ENCODE measurements around the gene TEX14.
"Not testable (repeated sequence)": the region's sequence is repeated elsewhere in the genome, so short reads cannot be mapped to it uniquely, and the experiment has no call there.

Gene TEX14

DNA sequence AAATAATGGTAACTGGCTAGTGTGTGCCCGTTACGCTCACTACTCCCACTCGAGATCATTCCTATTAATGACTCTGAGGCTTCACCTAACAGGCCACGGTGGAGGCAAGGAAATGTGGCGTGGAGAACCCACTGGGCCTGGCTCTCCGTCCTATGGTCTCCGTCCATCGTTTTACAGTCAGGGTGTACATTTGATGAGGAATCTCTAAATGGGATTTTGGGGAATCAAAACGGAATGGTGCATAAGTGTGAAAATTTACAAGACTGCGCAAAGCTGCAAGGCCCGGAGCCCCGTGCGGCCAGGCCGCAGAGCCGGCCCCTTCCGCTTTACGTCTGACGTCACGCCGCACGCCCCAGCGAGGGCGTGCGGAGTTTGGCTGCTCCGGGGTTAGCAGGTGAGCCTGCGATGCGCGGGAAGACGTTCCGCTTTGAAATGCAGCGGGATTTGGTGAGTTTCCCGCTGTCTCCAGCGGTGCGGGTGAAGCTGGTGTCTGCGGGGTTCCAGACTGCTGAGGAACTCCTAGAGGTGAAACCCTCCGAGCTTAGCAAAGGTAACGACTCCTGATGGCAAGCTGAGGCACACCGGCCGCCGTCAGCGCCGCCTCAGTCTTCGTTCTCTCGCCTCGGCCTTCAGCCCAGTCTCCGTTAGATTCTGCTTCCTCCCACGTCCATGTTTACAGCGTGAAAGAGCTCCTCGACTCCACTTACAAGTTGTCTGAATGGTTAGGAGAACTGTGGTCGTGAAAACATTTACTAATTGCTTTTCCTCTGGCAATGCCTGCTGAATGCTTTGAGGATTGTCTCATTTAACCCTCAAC lies 602 bp upstream of the TEX14 start, which contains the start of gene RAD51C:
RAD51C (plus strand) TSS at position 364 of the 817 bp plus-strand sequence; CDS start at position 406, 42 bp downstream.
- in situ Hi-C loops (cut with MboI; ENCODE audit: low sequenced_read_pairs): no loop called here

DNA sequence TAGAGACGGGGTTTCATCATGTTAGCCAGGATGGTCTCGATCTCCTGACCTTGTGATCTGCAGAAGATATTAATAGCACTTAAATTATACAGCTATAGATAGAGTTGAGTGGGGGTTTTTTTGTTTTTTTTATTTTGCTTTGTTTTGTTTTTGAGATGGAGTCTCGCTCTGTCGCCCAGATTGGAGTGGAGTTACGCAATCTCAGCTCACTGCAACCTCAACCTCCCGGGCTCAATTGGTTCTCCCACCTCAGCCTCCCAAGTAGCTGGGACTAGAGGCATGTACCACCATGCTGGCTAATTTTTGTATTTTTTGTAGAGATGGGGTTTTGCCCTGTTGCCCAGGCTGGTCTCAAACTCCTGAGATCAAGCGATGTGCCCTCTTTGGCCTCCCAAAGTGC lies 1.8 kb downstream of the TEX14 start:
- in situ Hi-C loops (cut with MboI; ENCODE audit: low sequenced_read_pairs): not testable (repeated sequence)

DNA sequence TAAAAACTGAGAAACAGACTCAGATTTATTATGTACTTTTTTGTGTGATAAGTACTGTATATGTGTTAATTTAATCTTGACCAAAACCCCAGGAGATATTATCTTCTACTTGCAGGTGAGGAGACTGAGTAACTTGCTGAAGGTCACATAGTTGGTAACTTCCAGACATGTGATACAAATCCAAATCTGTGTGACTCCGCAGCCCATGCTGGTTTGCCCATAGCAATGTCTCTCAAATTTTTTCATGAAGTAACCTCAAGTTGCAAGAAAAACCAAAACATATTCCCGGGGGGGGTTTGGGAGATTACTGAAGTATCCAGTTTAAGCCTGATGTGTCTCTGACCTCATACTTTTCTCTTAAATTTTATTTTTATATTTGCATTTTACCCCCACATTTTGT lies 3.3 kb downstream of the TEX14 start:
- in situ Hi-C loops (cut with MboI; ENCODE audit: low sequenced_read_pairs): no loop called here

DNA sequence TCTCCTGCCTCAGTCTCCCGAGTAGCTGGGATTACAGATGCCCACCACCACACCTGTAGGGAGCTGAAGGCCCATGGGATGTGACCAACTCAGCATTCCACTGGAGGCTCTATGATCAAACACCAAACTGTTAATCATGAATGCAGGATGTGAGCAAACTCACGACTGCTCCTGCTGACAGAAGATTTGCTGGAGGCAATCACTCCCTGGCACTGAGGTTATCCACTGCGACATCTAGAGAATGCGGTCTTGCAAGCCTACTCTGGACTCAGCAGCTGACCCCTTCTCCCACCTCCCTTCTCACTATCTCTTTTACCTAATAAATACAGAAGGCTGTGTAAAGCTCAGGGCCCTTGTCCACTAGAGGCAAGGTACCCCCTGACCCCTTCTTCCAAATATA lies 4.9 kb downstream of the TEX14 start:
- in situ Hi-C loops (cut with MboI; ENCODE audit: low sequenced_read_pairs): no loop called here

DNA sequence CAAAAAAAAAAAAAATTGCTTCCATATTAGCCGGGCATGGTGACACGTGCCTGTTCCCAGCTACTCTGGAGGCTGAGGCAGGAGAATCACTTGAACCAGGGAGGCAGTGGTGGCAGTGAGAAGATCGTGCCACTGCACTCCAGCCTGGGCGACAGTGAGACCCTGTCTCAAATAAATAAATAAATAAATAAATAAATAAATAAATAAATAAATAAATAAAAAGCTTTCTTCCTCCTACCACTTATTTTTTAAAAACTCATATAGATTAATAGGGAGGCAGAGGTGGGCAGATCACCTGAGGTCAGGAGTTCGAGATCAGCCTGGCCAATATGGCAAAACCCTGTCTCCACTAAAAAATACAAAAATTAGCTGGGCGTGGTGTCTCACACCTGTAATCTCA lies 7.4 kb downstream of the TEX14 start:
- in situ Hi-C loops (cut with MboI; ENCODE audit: low sequenced_read_pairs): not testable (repeated sequence)

DNA sequence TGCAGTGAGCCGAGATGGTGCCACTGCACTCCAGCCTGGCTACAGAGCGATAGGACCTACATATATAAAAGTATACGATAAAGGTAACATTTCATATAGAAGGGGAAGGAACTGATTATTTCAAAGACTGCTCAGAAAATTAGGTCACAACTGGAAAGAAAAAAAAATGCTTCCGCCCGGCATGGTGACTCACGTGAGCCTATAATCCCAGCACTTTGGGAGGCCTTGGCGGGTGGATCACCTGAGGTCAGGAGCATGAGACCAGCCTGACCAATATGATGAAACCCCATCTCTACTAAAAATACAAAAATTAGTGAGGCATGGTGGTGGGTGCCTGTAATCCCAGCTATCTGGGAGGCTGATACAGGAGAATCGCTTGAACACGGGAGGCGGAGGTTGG lies 7.8 kb downstream of the TEX14 start:
- in situ Hi-C loops (cut with MboI; ENCODE audit: low sequenced_read_pairs): no loop called here

DNA sequence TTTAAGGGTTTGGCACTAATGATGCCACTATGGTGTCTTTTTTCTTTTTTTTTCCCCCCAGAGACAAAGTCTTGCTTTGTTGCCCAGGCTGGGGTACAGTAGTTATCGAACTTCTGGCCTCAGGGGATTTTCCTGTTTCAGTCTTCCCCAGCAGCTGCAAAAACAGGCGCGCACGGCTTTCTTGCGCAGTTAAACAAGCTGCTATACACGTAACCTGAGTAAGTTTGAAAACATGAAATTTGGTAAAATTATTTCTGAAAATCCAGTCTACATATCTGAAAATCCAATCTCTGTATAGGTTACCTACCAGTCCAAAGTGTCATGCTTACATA lies 11.8 kb downstream of the TEX14 start:
- in situ Hi-C loops (cut with MboI; ENCODE audit: low sequenced_read_pairs): no loop called here

DNA sequence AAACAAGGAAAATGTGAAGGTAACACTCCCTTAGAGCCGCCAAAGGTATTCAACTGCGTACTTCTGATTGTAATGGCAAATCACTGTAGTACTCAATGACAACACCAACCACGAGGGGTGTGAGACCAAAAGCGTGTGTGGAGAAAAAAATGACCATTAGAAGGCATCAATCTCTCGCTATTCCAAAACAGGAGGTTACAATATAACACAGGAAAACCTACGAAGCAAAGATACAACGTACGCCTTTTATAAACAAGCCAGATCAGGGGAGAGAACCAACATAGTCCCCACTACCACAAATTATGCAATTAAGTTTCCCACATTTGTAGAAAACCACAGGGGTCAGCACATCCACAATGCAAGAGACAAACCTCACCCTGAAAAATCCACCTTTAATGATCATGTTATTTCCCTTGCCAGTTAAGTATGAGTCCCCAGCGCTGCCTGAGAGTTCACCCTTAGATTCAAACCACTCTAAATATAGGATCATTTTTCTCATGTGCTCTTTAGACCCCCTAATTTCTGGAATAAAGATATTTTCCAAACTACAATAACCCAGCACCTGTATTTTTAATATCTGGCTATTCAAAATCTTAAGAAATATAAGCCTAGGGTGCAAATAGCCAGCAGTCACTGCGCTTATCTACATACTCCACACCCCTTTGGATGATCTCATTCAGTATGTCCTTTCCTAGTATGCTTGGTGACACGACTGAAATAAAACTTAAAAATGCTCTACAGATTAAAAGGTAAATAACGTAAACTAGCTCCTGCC lies 12.4 kb downstream of the TEX14 start:
- in situ Hi-C loops (cut with MboI; ENCODE audit: low sequenced_read_pairs): no loop called here

DNA sequence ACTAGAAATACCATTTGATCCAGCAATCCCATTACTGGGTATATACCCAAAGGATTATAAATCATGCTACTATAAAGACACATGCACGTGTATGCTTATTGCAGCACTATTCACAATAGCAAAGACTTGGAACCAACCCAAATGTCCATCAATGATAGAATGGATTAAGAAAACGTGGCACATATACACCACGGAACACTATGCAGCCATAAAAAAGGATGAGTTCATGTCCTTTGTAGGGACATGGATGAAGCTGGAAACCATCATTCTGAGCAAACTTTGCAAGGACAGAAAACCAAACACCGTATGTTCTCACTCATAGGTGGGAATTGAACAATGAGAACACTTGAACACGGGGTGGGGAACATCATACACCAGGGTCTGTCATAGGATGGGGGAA lies 13.6 kb downstream of the TEX14 start:
- in situ Hi-C loops (cut with MboI; ENCODE audit: low sequenced_read_pairs): not testable (repeated sequence)

DNA sequence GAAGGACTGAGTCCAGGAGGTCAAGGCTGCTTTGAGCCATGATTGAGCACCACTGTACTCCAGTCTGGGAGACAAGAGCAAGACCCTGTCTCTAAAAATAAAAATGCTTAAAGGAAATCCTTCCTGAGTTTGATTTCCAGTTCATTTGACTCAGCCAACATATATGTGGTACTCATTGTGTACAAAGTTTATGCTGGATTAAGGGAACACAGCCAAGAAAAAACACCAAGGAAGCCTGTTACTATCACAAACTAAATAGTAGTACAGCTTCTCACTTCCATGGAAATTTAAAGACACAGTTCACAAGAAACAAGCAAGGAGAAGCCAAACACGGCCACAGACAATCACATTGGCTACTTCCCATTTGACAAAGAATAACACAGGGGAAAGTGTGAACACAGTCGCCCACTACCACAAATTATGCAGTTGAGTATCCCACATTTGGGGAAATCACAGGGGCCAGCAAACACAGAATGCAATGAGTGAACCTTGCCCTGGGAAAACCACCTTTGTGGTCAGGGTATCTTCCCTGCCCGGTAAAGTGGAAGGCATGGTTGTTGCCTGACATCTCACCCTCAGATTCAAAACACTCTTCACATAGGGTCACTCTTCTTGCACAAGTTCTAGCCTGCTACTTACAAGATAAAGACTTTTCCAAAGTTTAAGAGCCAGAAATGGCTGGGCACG lies 14.5 kb downstream of the TEX14 start:
- in situ Hi-C loops (cut with MboI; ENCODE audit: low sequenced_read_pairs): no loop called here

DNA sequence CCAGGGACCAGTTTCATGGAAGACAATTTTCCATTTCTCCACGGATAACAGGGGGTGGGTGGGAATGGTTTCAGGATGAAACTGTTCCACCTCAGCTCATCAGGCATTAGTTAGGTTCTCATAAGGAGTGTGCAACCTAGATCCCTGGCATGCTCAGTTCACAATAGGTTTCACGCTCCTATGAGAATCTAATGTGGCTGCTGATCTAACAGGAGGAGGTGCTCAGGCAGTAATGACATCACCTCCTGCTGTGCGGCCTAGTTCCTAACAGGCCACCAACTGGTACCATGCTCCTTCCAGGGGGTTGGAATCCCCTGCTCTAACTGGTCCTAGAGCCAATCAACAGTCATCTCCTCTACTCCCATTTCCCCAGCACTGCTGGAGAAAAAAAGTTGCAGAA lies 19.9 kb downstream of the TEX14 start:
- in situ Hi-C loops (cut with MboI; ENCODE audit: low sequenced_read_pairs): no loop called here

DNA sequence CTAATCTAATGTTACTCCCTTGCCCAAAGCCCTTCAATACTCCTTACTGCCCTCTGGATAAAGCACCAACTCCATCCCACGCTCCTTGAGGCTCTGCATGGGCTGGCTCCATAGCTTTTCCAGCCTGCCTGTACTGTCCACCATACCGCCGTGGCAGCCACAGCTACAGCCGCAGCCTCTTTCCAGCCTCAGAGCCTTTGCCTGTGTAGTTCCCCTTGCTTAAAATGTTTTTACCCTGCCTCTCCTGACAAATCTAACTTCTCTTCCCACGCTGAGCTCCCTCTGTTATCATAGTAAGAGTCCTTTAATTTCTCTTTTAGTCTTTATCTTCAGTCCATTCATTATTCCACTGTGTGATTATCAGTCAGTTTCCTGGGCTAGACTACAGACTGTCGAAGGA lies 22.0 kb downstream of the TEX14 start:
- in situ Hi-C loops (cut with MboI; ENCODE audit: low sequenced_read_pairs): no loop called here

DNA sequence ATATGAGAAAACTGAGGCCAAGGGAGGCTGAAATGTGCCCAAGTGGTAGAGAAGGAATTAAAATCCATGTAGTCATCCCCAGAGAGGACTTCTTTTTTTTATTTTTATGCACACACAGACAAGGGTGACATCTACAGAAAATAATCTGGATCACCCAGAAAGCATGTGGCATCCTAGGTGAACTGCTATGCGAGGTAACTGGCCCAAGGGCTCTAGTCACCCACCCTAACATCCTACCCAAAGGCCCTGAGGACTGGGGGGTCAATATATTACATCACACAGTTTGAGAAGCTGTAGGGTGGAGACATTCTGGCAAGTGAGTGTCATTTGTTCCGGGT lies 23.3 kb downstream of the TEX14 start:
- in situ Hi-C loops (cut with MboI; ENCODE audit: low sequenced_read_pairs): no loop called here

DNA sequence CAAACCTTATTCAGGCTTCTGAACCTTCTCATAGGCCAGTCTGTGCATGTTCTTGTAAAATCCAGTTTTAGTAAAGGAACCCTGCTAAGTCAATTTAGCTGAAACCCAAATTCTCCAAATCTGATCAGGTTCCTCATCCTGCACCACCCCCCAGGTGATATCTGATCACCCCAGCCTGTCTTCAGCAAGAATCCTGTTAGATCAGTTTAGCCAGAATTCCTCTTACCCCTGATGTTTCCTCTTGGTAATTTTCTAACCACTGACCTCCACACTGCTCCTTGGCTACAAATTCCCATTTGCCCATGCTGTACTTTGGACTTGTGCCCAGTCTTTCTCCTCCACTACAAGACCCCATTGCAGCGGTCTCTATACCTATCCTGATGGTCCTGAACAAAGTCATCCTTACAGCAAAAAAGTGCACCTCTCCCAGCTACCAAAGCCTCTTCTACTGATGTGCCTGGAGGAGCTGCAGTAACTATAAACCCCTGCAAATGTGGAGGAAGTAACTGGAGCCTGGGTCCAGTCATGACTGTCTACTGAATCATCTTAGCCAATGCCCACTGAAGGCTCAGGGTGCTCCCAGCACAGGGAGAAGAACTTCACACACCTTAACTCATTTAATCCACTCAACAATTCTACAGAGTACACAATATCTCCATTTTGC lies 23.8 kb downstream of the TEX14 start:
- in situ Hi-C loops (cut with MboI; ENCODE audit: low sequenced_read_pairs): no loop called here

DNA sequence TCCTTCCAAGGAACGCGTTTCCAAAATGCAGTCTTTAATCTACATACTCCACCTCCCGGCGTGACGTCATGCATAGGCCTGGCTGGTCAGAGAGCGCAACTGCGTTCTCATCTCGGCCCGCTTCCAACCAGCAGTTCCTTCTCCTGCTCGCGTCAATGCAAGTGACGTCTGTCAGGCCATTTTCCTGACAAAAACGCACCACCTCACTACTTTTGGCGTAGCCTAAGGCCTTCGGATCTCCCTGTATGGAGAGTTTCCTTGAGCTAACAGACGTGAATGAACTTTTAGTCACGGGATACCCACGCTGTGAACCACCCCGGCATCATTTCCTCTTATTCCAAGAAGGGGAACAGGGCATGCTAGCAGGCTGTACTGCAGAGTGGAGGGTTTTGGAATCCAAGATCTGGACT lies 25.0 kb downstream of the TEX14 start:
- in situ Hi-C loops (cut with MboI; ENCODE audit: low sequenced_read_pairs): no loop called here

DNA sequence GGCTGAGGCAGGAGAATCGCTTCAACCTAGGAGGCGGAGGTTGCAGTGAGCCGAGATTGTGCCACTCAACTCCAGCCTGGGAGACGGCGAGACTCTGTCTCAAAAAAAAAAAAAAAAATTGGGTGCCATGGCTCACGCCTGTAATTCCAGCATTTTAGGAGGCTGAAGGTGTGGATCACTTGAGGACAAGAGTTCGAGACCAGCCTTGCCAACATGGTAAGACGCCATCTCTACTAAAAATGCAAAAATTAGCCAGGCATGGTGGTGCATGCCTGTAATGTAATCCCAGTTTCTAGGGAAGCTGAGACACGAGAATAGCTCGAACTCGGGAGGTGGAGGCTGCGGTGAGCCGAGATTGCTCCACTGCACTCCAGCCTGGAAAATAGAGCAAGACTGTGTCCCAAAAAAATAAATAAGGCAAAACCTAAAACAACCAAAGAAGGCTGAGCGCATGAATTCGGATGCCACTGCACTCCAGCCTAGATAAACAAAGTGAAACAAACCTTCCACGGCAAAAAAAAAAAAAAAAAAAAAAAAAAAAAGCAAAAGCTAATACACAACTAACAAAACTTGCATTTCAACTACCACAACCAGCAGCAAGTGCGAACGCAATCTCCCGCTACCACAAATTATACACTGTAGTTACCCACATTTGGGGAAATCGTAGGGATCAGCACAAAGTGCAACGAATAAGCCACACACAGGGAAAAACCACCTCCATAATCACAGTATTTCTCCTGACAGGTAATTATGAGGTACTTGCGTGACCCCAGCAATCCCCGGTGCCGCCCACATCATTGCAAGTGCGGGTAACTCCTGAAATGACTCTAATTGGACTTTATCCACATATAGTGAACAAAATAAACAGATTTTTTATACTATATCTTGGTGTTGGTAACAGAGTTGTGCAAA lies 25.6 kb downstream of the TEX14 start:
- in situ Hi-C loops (cut with MboI; ENCODE audit: low sequenced_read_pairs): no loop called here

DNA sequence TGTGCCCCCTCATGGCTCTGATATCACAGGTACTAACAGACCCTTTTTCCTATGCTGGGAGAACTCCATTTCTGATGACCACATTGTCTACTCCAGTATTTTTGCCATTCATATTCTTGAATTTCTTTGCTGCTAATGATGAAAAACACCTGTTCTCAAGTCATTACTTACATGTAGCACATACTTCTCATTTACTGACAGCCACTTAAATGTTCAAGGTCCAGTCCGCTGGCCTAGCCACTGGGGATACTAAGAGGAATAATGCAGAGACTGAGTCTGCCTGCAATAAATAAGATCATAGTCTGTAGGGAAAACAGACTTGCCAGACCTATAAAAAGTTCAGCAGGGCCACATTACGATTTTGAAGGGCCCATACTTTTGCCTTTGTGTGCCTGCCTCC lies 27.5 kb downstream of the TEX14 start:
- in situ Hi-C loops (cut with MboI; ENCODE audit: low sequenced_read_pairs): no loop called here

DNA sequence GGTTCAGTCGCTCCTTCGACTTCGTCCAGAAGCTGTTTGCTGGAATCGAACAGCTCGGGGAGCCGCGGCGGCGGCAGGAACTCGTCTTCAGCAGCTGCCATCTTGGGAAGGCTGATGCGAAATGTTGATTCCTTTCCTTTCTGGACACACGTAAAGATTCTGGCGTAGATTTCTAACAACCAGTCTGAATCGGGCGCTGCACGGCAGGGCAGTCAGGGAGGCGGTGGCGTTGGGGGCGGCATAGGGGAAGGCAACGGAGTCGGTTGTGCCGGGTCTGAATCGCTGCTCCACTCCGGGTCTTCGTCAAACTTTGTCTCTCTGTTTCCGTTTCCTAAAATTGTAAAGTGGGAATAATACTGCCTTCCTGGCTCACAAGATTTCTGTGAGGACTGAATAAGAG lies 30.3 kb downstream of the TEX14 start:
- in situ Hi-C loops (cut with MboI; ENCODE audit: low sequenced_read_pairs): no loop called here

DNA sequence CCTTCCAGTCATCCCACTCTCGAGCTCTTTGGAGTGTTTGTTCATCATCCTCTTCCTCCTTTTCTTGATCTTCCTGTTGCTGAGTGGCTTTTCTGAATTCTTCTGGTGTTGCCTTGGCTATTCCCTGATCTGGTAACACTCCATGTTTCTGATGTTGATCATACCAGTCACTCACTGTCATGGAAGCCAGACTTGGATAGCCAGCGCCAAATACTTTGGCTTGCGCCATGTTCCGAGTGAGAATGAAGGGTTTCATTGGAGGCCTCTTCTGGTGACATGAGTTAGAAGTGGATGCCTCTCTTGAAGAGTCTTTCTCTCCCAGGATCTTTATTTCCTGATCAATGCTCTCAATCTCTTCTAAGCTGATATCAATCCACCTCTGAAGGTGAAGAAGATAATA lies 31.2 kb downstream of the TEX14 start:
- in situ Hi-C loops (cut with MboI; ENCODE audit: low sequenced_read_pairs): no loop called here

DNA sequence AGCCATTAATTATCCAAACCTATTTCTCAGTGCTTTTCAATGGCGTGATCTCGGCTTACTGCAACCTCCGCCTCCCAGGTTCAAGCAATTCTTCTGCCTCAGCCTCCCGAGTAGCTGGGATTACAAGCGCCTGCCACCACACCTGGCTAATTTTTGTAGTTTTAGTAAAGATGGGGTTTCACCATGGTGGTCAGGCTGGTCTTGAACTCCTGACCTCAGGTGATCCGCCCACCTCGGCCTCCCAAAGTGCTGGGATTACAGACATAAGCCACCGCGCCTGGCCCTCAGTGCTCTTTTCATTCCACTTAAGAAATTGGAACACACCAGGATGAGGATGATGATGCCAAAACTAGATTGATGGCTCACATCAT lies 32.1 kb downstream of the TEX14 start:
- in situ Hi-C loops (cut with MboI; ENCODE audit: low sequenced_read_pairs): not testable (repeated sequence)

Data from HL-60/S4 treated with phorbol 12-myristate 13-acetate at 8.2 ng/mL for 4 days and 3 days (cell line).